H1 (cell line): ENCODE data around the gene TRPC1. TPM values are rescaled to one million over a fixed set of nuclear protein-coding genes. Genes with fewer than 3 reads are reported as not detected.

Source experiments
- CTCF ChIA-PET: fragments of 300-600 bp; sonication (Branson Sonifier 250); formaldehyde crosslinking; loops from one replicate; lab custom pipeline; 2021; ENCODE audit not compliant: partially characterized antibody; lab: Charles Lee
- POLR2A ChIA-PET: fragments of 300-600 bp; sonication (Branson Sonifier 250); formaldehyde crosslinking; loops from one replicate; lab custom pipeline; 2021; ENCODE audit warnings: inconsistent platforms; ENCODE audit not compliant: partially characterized antibody; lab: Charles Lee
- DNase-seq, 2 experiments: peaks; one replicate each; pipeline versions ENCODE4 v3.0.0 to v3.0.0-alpha.2; 2010 to 2022; ENCODE audit warnings: low spot score in 2 of 2, low read depth in 1 of 2, mixed read lengths in 1 of 2
- FAIRE-seq: peaks from 2 replicates; lab custom pipeline; 2011; peaks lifted over from hg19 to GRCh38; lab: Jason Lieb, UNC
- H2AFZ ChIP-seq: 2 replicates; pipeline ENCODE4 v1.8.1; 2012; ENCODE audit warnings: low read length, inconsistent platforms
- H2AK5ac ChIP-seq: 2 replicates; pipeline ENCODE4 v1.6.1; 2013; ENCODE audit warnings: low read depth, low read length
- H2BK120ac ChIP-seq: replicated peaks from 2 replicates; pipeline ENCODE3; 2013; ENCODE audit warnings: low read depth, low read length, inconsistent platforms
- H2BK12ac ChIP-seq: 2 replicates; pipeline ENCODE4 v1.6.1; 2013; ENCODE audit warnings: low read depth, low read length
- H2BK15ac ChIP-seq: 2 replicates; pipeline ENCODE4 v1.6.1; 2013; ENCODE audit warnings: low read length
- H2BK20ac ChIP-seq: 2 replicates; pipeline ENCODE4 v1.6.1; 2013; ENCODE audit warnings: low read length
- H2BK5ac ChIP-seq: 2 replicates; pipeline ENCODE4 v1.6.1; 2013; ENCODE audit warnings: low read depth, low read length
- H3K14ac ChIP-seq: 2 replicates; pipeline ENCODE4 v1.6.1; 2013; ENCODE audit warnings: inconsistent platforms; ENCODE audit not compliant: insufficient read length
- H3K18ac ChIP-seq: 2 replicates; pipeline ENCODE4 v1.6.1; 2013; ENCODE audit warnings: low read length; ENCODE audit errors: extremely low read depth
- H3K23ac ChIP-seq: 2 replicates; pipeline ENCODE4 v1.6.1; 2013; ENCODE audit warnings: inconsistent platforms; ENCODE audit not compliant: insufficient read length
- H3K23me2 ChIP-seq: 2 replicates; pipeline ENCODE4 v1.6.1; 2013; ENCODE audit warnings: low read depth, low read length
- H3K27ac ChIP-seq: 2 replicates; pipeline ENCODE4 v1.6.1; 2011; ENCODE audit warnings: low read depth, low read length, inconsistent platforms
- H3K27me3 ChIP-seq, 4 experiments: replicated peaks in 1 of 4; 1 replicate in 1 of 4; 2 replicates in 3 of 4; pipeline versions ENCODE4 v1.6.1 to v1.8.1; 2011 to 2013; ENCODE audit warnings: low read length in 3 of 4, mild to moderate bottlenecking in 3 of 4, inconsistent platforms in 2 of 4, mixed read lengths in 2 of 4, moderate library complexity in 1 of 4; ENCODE audit not compliant: control insufficient read depth in 3 of 4, insufficient read depth in 3 of 4; ENCODE audit errors: extremely low read depth in 1 of 4
- H3K36me3 ChIP-seq, 4 experiments: 2 replicates each; pipeline versions ENCODE4 v1.6.1 to v1.8.1; 2011 to 2013; ENCODE audit warnings: mild to moderate bottlenecking in 4 of 4, low read length in 3 of 4, moderate library complexity in 2 of 4, control low read depth in 1 of 4, inconsistent platforms in 1 of 4; ENCODE audit not compliant: insufficient read depth in 4 of 4, control insufficient read depth in 2 of 4
- H3K4ac ChIP-seq: replicated peaks from 2 replicates; pipeline ENCODE3; 2013; ENCODE audit warnings: low read length, low read depth, mixed read lengths, inconsistent platforms; ENCODE audit not compliant: insufficient read length
- H3K4me1 ChIP-seq, 4 experiments: replicated peaks in 1 of 4; 1 replicate in 1 of 4; 2 replicates in 3 of 4; pipeline versions ENCODE4 v1.6.1 to v1.8.1; 2011 to 2013; ENCODE audit warnings: low read length in 3 of 4, inconsistent platforms in 2 of 4, mixed read lengths in 1 of 4; ENCODE audit not compliant: insufficient read depth in 4 of 4, control insufficient read depth in 3 of 4
- H3K4me2 ChIP-seq, 2 experiments: 2 replicates each; pipeline versions ENCODE4 v1.6.1 to v1.8.1; 2011 to 2013; ENCODE audit warnings: low read depth in 2 of 2, low read length in 2 of 2, control low read depth in 1 of 2, inconsistent platforms in 1 of 2, mild to moderate bottlenecking in 1 of 2; ENCODE audit not compliant: insufficient read depth in 1 of 2
- H3K4me3 ChIP-seq, 4 experiments: fragments of 200-600, 300-600 bp in 1 of 4; sonication (generic), shearing (Covaris generic), sonication (Bioruptor Twin) in 1 of 4; 2 replicates each; pipeline versions ENCODE4 v1.5.1 to v1.8.1; 2011 to 2016; ENCODE audit warnings: low read length in 4 of 4, low read depth in 3 of 4, control low read depth in 2 of 4, inconsistent platforms in 2 of 4, mild to moderate bottlenecking in 2 of 4, mixed read lengths in 1 of 4, moderate library complexity in 1 of 4; ENCODE audit not compliant: insufficient read depth in 2 of 4; ENCODE audit errors: extremely low read depth in 1 of 4
- H3K56ac ChIP-seq: replicated peaks from 2 replicates; pipeline ENCODE3; 2013; ENCODE audit warnings: low read depth, mild to moderate bottlenecking, mixed read lengths, low read length, inconsistent platforms; ENCODE audit not compliant: insufficient read length
- H3K79me1 ChIP-seq: 2 replicates; pipeline ENCODE4 v1.6.1; 2013; ENCODE audit warnings: low read depth, low read length, control low read depth
- H3K79me2 ChIP-seq, 2 experiments: 2 replicates each; pipeline versions ENCODE4 v1.6.1 to v1.8.1; 2012 to 2013; ENCODE audit warnings: low read length in 2 of 2, mild to moderate bottlenecking in 2 of 2, inconsistent platforms in 1 of 2; ENCODE audit not compliant: insufficient read depth in 2 of 2, control insufficient read depth in 1 of 2
- H3K9ac ChIP-seq, 4 experiments: replicated peaks in 1 of 4; 1 replicate in 1 of 4; 2 replicates in 3 of 4; pipeline versions ENCODE4 v1.6.1 to v1.8.1; 2011 to 2013; ENCODE audit warnings: low read depth in 3 of 4, low read length in 3 of 4, control low read depth in 2 of 4, mild to moderate bottlenecking in 2 of 4, moderate library complexity in 2 of 4, inconsistent platforms in 1 of 4; ENCODE audit errors: extremely low read depth in 1 of 4
- H3K9me3 ChIP-seq, 2 experiments: 2 replicates each; pipeline versions ENCODE4 v1.6.1 to v1.8.1; 2012 to 2013; ENCODE audit warnings: mild to moderate bottlenecking in 2 of 2, moderate library complexity in 2 of 2, control low read depth in 1 of 2, inconsistent platforms in 1 of 2, low read depth in 1 of 2, low read length in 1 of 2, mixed read lengths in 1 of 2; ENCODE audit not compliant: insufficient read depth in 2 of 2
- H4K20me1 ChIP-seq, 2 experiments: replicated peaks in 1 of 2; 2 replicates each; pipeline versions ENCODE3 to v1.8.1; 2011 to 2013; ENCODE audit warnings: inconsistent platforms in 2 of 2, low read length in 2 of 2, mild to moderate bottlenecking in 1 of 2; ENCODE audit not compliant: insufficient read depth in 2 of 2, control insufficient read depth in 1 of 2
- H4K5ac ChIP-seq: 2 replicates; pipeline ENCODE4 v1.6.1; 2013; ENCODE audit warnings: low read length, low read depth, mixed read lengths, inconsistent platforms; ENCODE audit not compliant: insufficient read length
- H4K8ac ChIP-seq: 2 replicates; pipeline ENCODE4 v1.8.0; 2013; ENCODE audit warnings: mild to moderate bottlenecking, moderate library complexity, low read length, inconsistent platforms; ENCODE audit not compliant: insufficient read depth; ENCODE audit errors: extremely low read depth
- H4K91ac ChIP-seq: replicated peaks from 2 replicates; pipeline ENCODE3; 2013; ENCODE audit warnings: low read length, mixed read lengths, inconsistent platforms; ENCODE audit not compliant: insufficient read length
- POLR2A ChIP-seq, 2 experiments: IDR thresholded peaks; 1 replicate in 1 of 2; 2 replicates in 1 of 2; pipeline ENCODE4 v1.6.1; 2011; ENCODE audit warnings: low read depth in 2 of 2, low read length in 2 of 2, mild to moderate bottlenecking in 2 of 2; ENCODE audit errors: control extremely low read depth in 1 of 2
- TEAD4 ChIP-seq: IDR thresholded peaks from 2 replicates; pipeline ENCODE4 v1.6.1; 2012; ENCODE audit warnings: low read depth, low read length, inconsistent platforms, mixed read lengths
- WGBS, 2 experiments: shearing (Covaris generic) in 1 of 2; methylation state at CpG; one replicate each; pipeline versions ENCODE4 v1.1.6 to v1.1.7; 2013 to 2015; ENCODE audit warnings: low lambda C conversion rate in 2 of 2, mixed read lengths in 2 of 2, inconsistent platforms in 1 of 2, low coverage in 1 of 2, missing lambda C conversion rate in 1 of 2; ENCODE audit not compliant: insufficient replicate concordance in 2 of 2, insufficient coverage in 1 of 2, insufficient read length in 1 of 2; ENCODE audit errors: extremely low coverage in 1 of 2, missing lambda C conversion rate in 1 of 2; 5-methylcytosine and 5-hydroxymethylcytosine counted together
- polyA plus RNA-seq, 7 experiments: library from polyadenylated mRNA; depleted of rRNA in 3 of 7; stranded (reverse) in 5 of 7; unstranded in 2 of 7; fragments of >200 nt in 5 of 7; fragments of 200-250 nt in 2 of 7; gene quantifications; 1 replicate in 5 of 7; 2 replicates in 1 of 7; 4 replicates in 1 of 7; pipeline versions ENCODE4 v1.2.1 to v1.2.3, GENCODE V29; 2011 to 2013; ENCODE audit warnings: missing spikeins in 2 of 7, mixed read lengths in 2 of 7
- total RNA-seq: library from RNA; stranded (reverse); fragmentation: NEBNext Ultra II Directional; extraction: Animal tissue kit (Norgen Biotek cat#: 25700); gene quantifications from 2 replicates; pipeline ENCODE4 v1.2.1, GENCODE V29; 2021

TRPC1 gene
- total and polyA plus RNA-seq, 2 of the 8 experiments (the other 6 are each of a cell fraction or from before 2014, with no cell fraction given): 22.6 to 23.1 TPM

DNA sequence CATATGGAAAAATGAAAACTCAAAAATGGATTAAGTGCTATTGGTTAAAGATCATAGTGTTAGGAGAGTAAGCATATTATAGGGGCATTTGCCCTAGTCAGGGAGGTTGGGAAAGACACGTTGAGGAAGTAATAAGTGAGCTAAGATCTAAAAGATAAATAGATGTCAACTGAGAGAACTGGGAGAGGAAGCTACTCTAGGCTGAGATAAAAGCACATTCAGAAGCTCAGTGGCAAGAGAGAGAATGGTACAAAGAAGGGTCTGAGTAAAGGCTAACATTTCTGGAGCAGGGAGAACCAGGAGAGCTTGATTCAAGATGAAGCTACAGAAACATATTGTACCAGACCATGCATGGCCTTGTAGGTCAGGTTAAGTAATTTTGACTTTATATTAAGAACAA is 63.9 kb downstream of the TRPC1 start:
- Histone ChIP-seq H3K18ac (no peak overlapping the region), H3K79me2 (no peaks in the 10 kb centered on the region), H2BK15ac (no peak overlapping the region), H3K56ac (no peak overlapping the region), H4K91ac (no peak overlapping the region), H3K23me2 (no peaks in the 10 kb centered on the region), H3K27ac (no peak overlapping the region), H3K4me1 (peaks cover 0 to 3% (median 2%) of the 10 kb centered on the region in 4 experiments; a peak in 3 of 7 replicates), H3K27me3 (peaks cover 0 to 1% (median 0%) of the 10 kb centered on the region in 4 experiments; a peak in 1 of 7 replicates), H3K9me3 (no peaks in the 10 kb centered on the region), H2AK5ac (no peak overlapping the region), H2BK5ac (no peak overlapping the region), H3K36me3 (no peaks in the 10 kb centered on the region), H3K79me1 (no peaks in the 10 kb centered on the region), H2AFZ (no peak overlapping the region), H2BK20ac (no peak overlapping the region), H4K8ac (no peak overlapping the region), H3K4me3 (no peak overlapping the region), H2BK120ac (no peak overlapping the region), H4K20me1 (no peaks in the 10 kb centered on the region), H3K9ac (no peak overlapping the region), H3K4me2 (no peak overlapping the region), H4K5ac (no peak overlapping the region), H3K23ac (no peak overlapping the region), H2BK12ac (no peak overlapping the region), H3K14ac (no peak overlapping the region), H3K4ac (no peak overlapping the region)
- FAIRE-seq (no peak), DNase-seq (no peak)
- CTCF ChIA-PET: interaction anchor here (0.9 to 1.7 kb wide), 3 partner anchors 12 to 186 kb away, joined by 3 read pairs; no protein-coding TSS in a partner anchor
- WGBS, 2 experiments: 75% methylated on average over 1 of the region's 1 CpG; no CpG with 5 or more reads in 1 of the 2 experiments
- no peak for TF ChIP-seq POLR2A (IDR thresholded peaks at IDR 0.05; ENCODE audit: control extremely low read depth in 1 of 2, low read depth in 2 of 2, low read length in 2 of 2)
- TF ChIP-seq TEAD4: no peak
- POLR2A ChIA-PET: interaction anchor here (1.4 kb wide), 1 partner anchor 10 kb away, joined by 3 read pairs; no protein-coding TSS in a partner anchor
